GM12865 (cell line): ENCODE results near the gene SCAPER.

ENCODE experiments used
- DNase-seq: peaks from one replicate; pipeline ENCODE4 v3.0.0; 2010; ENCODE audit warnings: low read depth
- H3K4me3 ChIP-seq: 2 replicates; pipeline ENCODE4 v1.5.1; 2011; ENCODE audit warnings: mild to moderate bottlenecking, low read depth, low read length, control low read depth
- TF ChIP-seq, protein P1 (sequence below): IDR thresholded peaks from 2 replicates; pipeline ENCODE4 v1.5.1; 2011; ENCODE audit warnings: low read length, control low read depth, low read depth, inconsistent platforms; ENCODE audit not compliant: insufficient read depth; ENCODE audit errors: missing control alignments

Gene SCAPER

DNA sequence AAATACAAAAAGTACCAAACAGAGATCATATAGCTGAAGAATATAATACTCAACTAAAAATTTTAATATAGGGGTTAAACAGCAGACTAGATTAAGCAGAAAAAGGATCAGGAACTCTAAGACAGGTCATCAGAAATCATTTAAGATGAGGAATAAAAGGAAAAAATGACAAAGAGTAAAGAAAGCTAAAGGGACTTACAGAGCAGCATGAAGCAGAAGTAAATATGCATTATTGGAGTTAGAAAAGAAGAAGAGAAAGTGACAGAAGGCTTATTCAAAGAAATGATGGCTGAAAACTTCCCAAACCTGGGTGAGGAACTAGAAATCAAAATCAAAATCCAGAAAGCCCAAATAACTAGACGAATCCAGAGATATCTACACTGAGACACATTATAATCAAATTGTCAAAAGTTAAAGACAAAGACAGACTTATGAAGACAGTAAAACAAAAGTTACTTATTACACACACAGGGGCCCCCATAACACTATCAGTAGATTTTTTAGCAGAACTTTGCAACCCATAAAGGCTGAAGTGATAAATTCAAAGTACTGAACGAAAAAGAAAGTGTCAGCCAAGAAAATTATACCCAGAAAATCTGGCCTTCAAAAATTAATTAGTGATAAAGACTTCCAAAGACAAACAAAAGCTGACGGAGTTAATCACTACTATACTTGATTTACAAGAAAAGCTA is 95.6 kb downstream of the SCAPER start:
- TF ChIP-seq, protein P1, sequence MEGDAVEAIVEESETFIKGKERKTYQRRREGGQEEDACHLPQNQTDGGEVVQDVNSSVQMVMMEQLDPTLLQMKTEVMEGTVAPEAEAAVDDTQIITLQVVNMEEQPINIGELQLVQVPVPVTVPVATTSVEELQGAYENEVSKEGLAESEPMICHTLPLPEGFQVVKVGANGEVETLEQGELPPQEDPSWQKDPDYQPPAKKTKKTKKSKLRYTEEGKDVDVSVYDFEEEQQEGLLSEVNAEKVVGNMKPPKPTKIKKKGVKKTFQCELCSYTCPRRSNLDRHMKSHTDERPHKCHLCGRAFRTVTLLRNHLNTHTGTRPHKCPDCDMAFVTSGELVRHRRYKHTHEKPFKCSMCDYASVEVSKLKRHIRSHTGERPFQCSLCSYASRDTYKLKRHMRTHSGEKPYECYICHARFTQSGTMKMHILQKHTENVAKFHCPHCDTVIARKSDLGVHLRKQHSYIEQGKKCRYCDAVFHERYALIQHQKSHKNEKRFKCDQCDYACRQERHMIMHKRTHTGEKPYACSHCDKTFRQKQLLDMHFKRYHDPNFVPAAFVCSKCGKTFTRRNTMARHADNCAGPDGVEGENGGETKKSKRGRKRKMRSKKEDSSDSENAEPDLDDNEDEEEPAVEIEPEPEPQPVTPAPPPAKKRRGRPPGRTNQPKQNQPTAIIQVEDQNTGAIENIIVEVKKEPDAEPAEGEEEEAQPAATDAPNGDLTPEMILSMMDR, result no peak
- H3K4me3 ChIP-seq, result no peak overlapping the region
- DNase-seq, result no peak

DNA sequence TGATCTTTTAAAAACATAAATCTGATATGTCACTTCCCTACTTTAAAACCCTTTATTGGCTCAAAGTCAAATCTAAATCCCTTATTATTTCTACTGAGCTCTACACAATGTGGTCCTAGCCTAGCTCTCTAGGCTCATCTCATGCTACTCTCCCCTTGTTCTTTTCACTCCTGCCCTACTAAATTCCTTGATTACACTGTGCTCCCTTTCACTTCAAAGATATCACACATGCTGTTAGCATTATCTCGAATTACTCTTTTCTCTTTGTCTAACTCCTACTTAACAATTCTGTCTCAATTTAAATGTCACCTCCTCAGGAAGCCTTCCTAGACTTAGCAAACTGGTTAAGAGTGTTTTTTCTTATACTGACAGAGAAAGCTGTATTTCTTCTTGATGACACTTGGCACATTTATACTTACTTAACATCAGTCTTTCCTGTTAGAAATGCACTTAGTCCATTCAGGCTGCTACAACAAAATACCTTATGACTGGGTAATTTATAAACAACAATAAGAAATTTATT is 102.0 kb downstream of the SCAPER start:
- DNase-seq, result no peak
- TF ChIP-seq, protein P1, result no peak
- H3K4me3 ChIP-seq, result no peak overlapping the region

DNA sequence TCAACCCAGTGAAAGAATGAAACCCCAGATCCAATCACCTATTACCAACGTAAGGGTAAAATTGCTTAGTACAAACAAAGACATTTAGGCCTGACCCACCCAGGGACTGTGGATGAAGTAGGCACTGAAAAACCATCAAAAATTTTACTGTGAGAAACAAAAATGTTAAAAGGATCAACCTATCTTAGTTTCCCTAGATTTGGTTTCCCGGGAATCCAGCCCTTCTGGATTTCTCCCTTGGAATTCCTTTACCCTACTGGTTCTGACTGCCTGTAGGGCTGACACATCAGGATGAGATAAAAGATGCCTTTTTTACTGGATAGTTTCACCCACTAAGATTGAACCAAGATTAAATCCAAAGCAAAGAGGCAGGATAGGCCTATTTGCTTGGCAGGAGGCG is 102.7 kb downstream of the SCAPER start:
- no peak overlapping the region for H3K4me3 ChIP-seq
- DNase-seq, result no peak
- TF ChIP-seq, protein P1, result no peak

DNA sequence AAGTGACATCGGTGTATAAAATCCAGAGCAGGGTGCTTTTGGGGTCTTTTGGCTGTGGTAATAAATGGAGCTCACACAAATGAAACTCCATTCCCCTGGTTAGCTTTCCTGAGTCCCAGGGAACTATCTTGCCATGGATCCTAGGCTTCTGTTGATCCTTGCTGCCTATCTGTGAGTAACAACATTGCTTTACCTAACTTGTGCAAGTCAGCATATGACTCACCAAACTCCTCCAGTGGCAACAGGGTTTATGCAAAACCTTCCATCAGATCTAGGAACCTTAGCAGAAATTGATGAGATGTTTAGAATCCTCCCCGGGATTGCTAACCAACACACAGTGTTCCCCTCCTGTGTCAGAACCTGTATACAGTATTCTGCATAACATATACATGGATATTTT is 105.4 kb downstream of the SCAPER start:
- no peak overlapping the region for H3K4me3 ChIP-seq
- TF ChIP-seq, protein P1, result no peak
- no peak for DNase-seq

DNA sequence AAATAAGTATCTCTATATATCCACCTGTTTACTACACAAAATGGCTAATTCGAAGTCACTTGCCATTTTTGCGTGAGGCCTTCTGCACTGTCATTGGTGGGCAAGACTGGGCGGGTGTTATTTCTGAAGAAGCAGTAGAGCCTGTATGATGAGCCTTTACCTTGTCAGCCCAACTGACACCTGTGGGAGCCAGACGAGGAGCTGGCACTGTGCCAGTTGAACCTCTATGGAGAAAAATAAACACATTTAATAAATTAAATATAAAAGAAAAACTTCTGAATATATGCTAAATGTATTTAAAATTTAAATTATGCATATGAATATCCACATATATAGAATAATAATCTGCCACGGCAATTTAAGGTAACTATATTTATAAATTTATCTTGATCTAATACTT is 109.9 kb downstream of the SCAPER start:
- H3K4me3 ChIP-seq, result no peak overlapping the region
- no peak for DNase-seq
- TF ChIP-seq, protein P1, result no peak

DNA sequence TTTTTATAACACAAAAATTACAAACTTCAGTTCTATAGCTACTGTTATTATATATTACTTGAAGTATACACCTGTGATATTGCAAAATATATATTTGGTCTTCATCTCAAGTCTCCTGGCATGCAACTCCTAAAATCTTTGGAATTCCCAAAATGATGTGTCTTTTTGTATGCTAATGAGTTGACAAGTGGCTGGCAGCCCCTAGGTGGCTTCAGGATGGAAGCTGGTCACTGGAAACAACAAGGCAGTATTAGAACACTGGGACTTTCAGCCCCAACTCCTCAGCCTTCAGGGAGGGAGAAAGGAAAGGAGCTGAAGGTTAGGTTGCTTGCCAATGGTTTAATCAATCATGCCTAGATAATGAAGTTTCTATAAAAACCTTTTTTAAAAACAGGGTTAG is 112.0 kb downstream of the SCAPER start:
- no peak for DNase-seq
- TF ChIP-seq, protein P1, result no peak
- H3K4me3 ChIP-seq, result no peak overlapping the region

DNA sequence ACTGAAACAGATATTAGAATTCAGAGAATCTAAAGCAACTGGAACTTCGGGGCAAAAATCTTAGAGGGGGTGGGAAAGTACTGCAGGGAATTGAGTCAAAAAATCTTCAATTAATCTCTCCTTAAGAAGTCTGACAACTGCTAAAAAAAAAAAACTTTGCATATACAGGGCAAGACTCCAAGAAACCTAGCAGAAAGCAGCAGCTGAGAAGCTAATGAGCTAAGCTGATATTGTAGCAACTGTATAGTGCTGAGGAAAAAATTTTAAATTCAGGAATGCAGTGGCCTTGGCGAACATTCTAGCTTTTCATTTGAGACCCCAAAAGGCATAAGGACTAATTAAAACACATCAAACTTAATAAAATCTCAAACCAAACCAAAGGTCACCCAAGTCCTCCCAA is 113.6 kb downstream of the SCAPER start:
- H3K4me3 ChIP-seq, result no peak overlapping the region
- DNase-seq, result no peak
- TF ChIP-seq, protein P1, result no peak
